ENCODE data around the gene CUX1.
"Not testable (repeated sequence)": the region's sequence is repeated elsewhere in the genome, so short reads cannot be mapped to it uniquely, and the experiment has no call there.

CUX1 gene

GRCh38 chr7:101888564-101888963 is 71.1 kb downstream of the CUX1 start:
- not testable (repeated sequence) for H3K27ac Mint-ChIP-seq, H3K4me3 Mint-ChIP-seq

GRCh38 chr7:101890749-101891523 is 73.5 kb downstream of the CUX1 start:
- ATAC-seq (replicated peaks) (no peak), DNase-seq (no peak)
- H3K27ac Mint-ChIP-seq: no peak overlapping the region
- no peaks in the 10 kb centered on the region for H3K9me3 Mint-ChIP-seq
- peaks cover 0 to 9% of the 10 kb centered on the region in 2 donors for H3K36me3 Mint-ChIP-seq
- H3K27me3 Mint-ChIP-seq: no peaks in the 10 kb centered on the region
- H3K4me3 Mint-ChIP-seq: no peak overlapping the region
- peaks cover 26 to 41% of the 10 kb centered on the region in 2 donors for H3K4me1 Mint-ChIP-seq

More at GRCh38 chr7:101888564-101888963, 71.1 kb downstream of the CUX1 start:
- not testable (repeated sequence) for H3K36me3 Mint-ChIP-seq; H3K27me3 Mint-ChIP-seq; ATAC-seq (replicated peaks); H3K9me3 Mint-ChIP-seq; DNase-seq
- peaks cover 37 to 61% of the 10 kb centered on the region in 2 donors for H3K4me1 Mint-ChIP-seq

- peaks cover 19 to 34% of the 10 kb centered on the region in 2 donors for H3K4me1 Mint-ChIP-seq
- no peaks in the 10 kb centered on the region for H3K27me3 Mint-ChIP-seq
- peaks cover 0 to 9% of the 10 kb centered on the region in 2 donors for H3K36me3 Mint-ChIP-seq
- no peaks in the 10 kb centered on the region for H3K9me3 Mint-ChIP-seq
- no peak for ATAC-seq (replicated peaks)
- no peak for DNase-seq
- peak overlapping the region; percentile 2 for H3K27ac Mint-ChIP-seq
- no peak overlapping the region for H3K4me3 Mint-ChIP-seq
These were observed 74.7 kb downstream of the CUX1 start for GRCh38 chr7:101891936-101892640.

GRCh38 chr7:101893341-101894082 is 76.1 kb downstream of the CUX1 start:
- Mint-ChIP-seq H3K36me3 (peaks cover 0 to under 1% of the 10 kb centered on the region in 2 donors), H3K9me3 (no peaks in the 10 kb centered on the region), H3K27ac (no peak overlapping the region), H3K27me3 (no peaks in the 10 kb centered on the region), H3K4me3 (no peak overlapping the region), H3K4me1 (peaks cover 16 to 22% of the 10 kb centered on the region in 2 donors)
- no peak for DNase-seq
- no peak for ATAC-seq (replicated peaks)

- no peak for ATAC-seq (replicated peaks)
- H3K4me1 Mint-ChIP-seq: peaks cover 12% of the 10 kb centered on the region in 2 donors
- no peak for DNase-seq
- no peak overlapping the region for H3K4me3 Mint-ChIP-seq
- H3K27ac Mint-ChIP-seq: no peak overlapping the region
- H3K9me3 Mint-ChIP-seq: no peaks in the 10 kb centered on the region
- no peaks in the 10 kb centered on the region for H3K36me3 Mint-ChIP-seq
- no peaks in the 10 kb centered on the region for H3K27me3 Mint-ChIP-seq
These were observed 78.9 kb downstream of the CUX1 start for GRCh38 chr7:101896316-101896715.

GRCh38 chr7:101896941-101897340 is 79.5 kb downstream of the CUX1 start:
- H3K4me3 Mint-ChIP-seq: no peak overlapping the region
- H3K9me3 Mint-ChIP-seq: no peaks in the 10 kb centered on the region
- H3K27ac Mint-ChIP-seq: no peak overlapping the region
- DNase-seq (no peak), ATAC-seq (replicated peaks) (no peak)
- no peaks in the 10 kb centered on the region for H3K36me3 Mint-ChIP-seq
- H3K4me1 Mint-ChIP-seq: peaks cover 10 to 12% of the 10 kb centered on the region in 2 donors
- H3K27me3 Mint-ChIP-seq: no peaks in the 10 kb centered on the region

- no peak overlapping the region for H3K4me3 Mint-ChIP-seq
- ATAC-seq (replicated peaks): no peak
- H3K27ac Mint-ChIP-seq: no peak overlapping the region
- H3K4me1 Mint-ChIP-seq: peaks cover 10% of the 10 kb centered on the region in 2 donors
- H3K9me3 Mint-ChIP-seq: no peaks in the 10 kb centered on the region
- no peaks in the 10 kb centered on the region for H3K36me3 Mint-ChIP-seq
- DNase-seq: no peak
- no peaks in the 10 kb centered on the region for H3K27me3 Mint-ChIP-seq
These were observed 80.7 kb downstream of the CUX1 start for GRCh38 chr7:101898106-101898505.

GRCh38 chr7:101899616-101900015 is 82.2 kb downstream of the CUX1 start:
- ATAC-seq (replicated peaks) (no peak), DNase-seq (no peak)
- no peak overlapping the region for H3K4me3 Mint-ChIP-seq
- peaks cover 9 to 19% of the 10 kb centered on the region in 2 donors for H3K4me1 Mint-ChIP-seq
- no peaks in the 10 kb centered on the region for H3K36me3 Mint-ChIP-seq
- H3K27ac Mint-ChIP-seq: peak overlapping the region; percentile 2
- no peaks in the 10 kb centered on the region for H3K9me3 Mint-ChIP-seq
- no peaks in the 10 kb centered on the region for H3K27me3 Mint-ChIP-seq

- H3K4me1 Mint-ChIP-seq: peaks cover 13 to 24% of the 10 kb centered on the region in 2 donors
- DNase-seq (no peak), ATAC-seq (replicated peaks) (no peak)
- H3K36me3 Mint-ChIP-seq: no peaks in the 10 kb centered on the region
- no peak overlapping the region for H3K27ac Mint-ChIP-seq
- no peak overlapping the region for H3K4me3 Mint-ChIP-seq
- H3K27me3 Mint-ChIP-seq: no peaks in the 10 kb centered on the region
- no peaks in the 10 kb centered on the region for H3K9me3 Mint-ChIP-seq
These were observed 82.7 kb downstream of the CUX1 start for GRCh38 chr7:101900103-101900502.

- Mint-ChIP-seq H3K27ac (no peak overlapping the region), H3K27me3 (no peaks in the 10 kb centered on the region), H3K9me3 (no peaks in the 10 kb centered on the region), H3K36me3 (peaks cover 0 to 4% of the 10 kb centered on the region in 2 donors), H3K4me3 (no peak overlapping the region), H3K4me1 (peaks cover 14 to 31% of the 10 kb centered on the region in 2 donors)
- ATAC-seq (replicated peaks) (no peak), DNase-seq (no peak)
These were observed 84.5 kb downstream of the CUX1 start for GRCh38 chr7:101901661-101902491.

GRCh38 chr7:101902680-101903514 is 85.5 kb downstream of the CUX1 start:
- no peaks in the 10 kb centered on the region for H3K27me3 Mint-ChIP-seq
- peaks cover 0 to 4% of the 10 kb centered on the region in 2 donors for H3K36me3 Mint-ChIP-seq
- no peak overlapping the region for H3K4me3 Mint-ChIP-seq
- peaks cover 15 to 36% of the 10 kb centered on the region in 2 donors for H3K4me1 Mint-ChIP-seq
- no peak for ATAC-seq (replicated peaks)
- H3K9me3 Mint-ChIP-seq: no peaks in the 10 kb centered on the region
- H3K27ac Mint-ChIP-seq: no peak overlapping the region
- no peak for DNase-seq

GRCh38 chr7:101903515-101903868 is 86.1 kb downstream of the CUX1 start:
- DNase-seq (no peak), ATAC-seq (replicated peaks) (no peak)
- Mint-ChIP-seq H3K27ac (no peak overlapping the region), H3K36me3 (peaks cover 0 to 4% of the 10 kb centered on the region in 2 donors), H3K4me3 (no peak overlapping the region), H3K9me3 (no peaks in the 10 kb centered on the region), H3K4me1 (peaks cover 19 to 36% of the 10 kb centered on the region in 2 donors), H3K27me3 (no peaks in the 10 kb centered on the region)

GRCh38 chr7:101904019-101904418 is 86.6 kb downstream of the CUX1 start:
- DNase-seq: no peak

More at GRCh38 chr7:101904019-101904418, 86.6 kb downstream of the CUX1 start:
- ATAC-seq (replicated peaks): no peak
- Mint-ChIP-seq H3K9me3 (no peaks in the 10 kb centered on the region), H3K27me3 (no peaks in the 10 kb centered on the region), H3K27ac (no peak overlapping the region), H3K36me3 (peaks cover 0 to 4% of the 10 kb centered on the region in 2 donors), H3K4me1 (peaks cover 20 to 36% of the 10 kb centered on the region in 2 donors), H3K4me3 (no peak overlapping the region)

Data from stimulated activated naive B cell treated with anti-CD40 and anti-IgM and Interleukin-4, amounts not matched to agents 10 μg/mL and 1 μg/mL and 100 μg/mL, for 72 hours (primary cell).